ENCODE results near the gene DHX35. TPM values are rescaled to one million over a fixed set of nuclear protein-coding genes. Genes with fewer than 3 reads are reported as not detected.

The DHX35 gene
- total RNA-seq, 1 experiment from 2014 or later: 12.1 TPM

- ChIA-PET POLR2A (ENCODE audit: unreplicated experiment) (no interaction called here), CTCF (no interaction called here)
- H3F3A ChIP-seq (ENCODE audit: insufficient read depth, low read depth): no peaks in the 10 kb centered on the region
- H3K36me3 ChIP-seq (ENCODE audit: low read depth): no peaks in the 10 kb centered on the region; the same call in 1 of the 2 replicates
- H4K20me1 ChIP-seq (ENCODE audit: insufficient read depth): peaks cover 20% of the 10 kb centered on the region; the same call in 1 of the 2 replicates
- TF ChIP-seq, protein P1, sequence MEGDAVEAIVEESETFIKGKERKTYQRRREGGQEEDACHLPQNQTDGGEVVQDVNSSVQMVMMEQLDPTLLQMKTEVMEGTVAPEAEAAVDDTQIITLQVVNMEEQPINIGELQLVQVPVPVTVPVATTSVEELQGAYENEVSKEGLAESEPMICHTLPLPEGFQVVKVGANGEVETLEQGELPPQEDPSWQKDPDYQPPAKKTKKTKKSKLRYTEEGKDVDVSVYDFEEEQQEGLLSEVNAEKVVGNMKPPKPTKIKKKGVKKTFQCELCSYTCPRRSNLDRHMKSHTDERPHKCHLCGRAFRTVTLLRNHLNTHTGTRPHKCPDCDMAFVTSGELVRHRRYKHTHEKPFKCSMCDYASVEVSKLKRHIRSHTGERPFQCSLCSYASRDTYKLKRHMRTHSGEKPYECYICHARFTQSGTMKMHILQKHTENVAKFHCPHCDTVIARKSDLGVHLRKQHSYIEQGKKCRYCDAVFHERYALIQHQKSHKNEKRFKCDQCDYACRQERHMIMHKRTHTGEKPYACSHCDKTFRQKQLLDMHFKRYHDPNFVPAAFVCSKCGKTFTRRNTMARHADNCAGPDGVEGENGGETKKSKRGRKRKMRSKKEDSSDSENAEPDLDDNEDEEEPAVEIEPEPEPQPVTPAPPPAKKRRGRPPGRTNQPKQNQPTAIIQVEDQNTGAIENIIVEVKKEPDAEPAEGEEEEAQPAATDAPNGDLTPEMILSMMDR (conservative IDR thresholded peaks at IDR 0.05): peak; percentile 55; the same call in 1 of the 2 replicates
- no peak for TF ChIP-seq EZH2 (IDR thresholded peaks at IDR 0.05; ENCODE audit: low read depth)
- no peak overlapping the region for H3K4me3 ChIP-seq
- peaks cover 100% of the 10 kb centered on the region for H3K79me2 ChIP-seq (ENCODE audit: low read depth)
- H3K9me3 ChIP-seq (ENCODE audit: insufficient read depth, low read depth): no peaks in the 10 kb centered on the region
- peak in 1 of 2 experiments; percentile 44 for DNase-seq
- peaks cover under 1% of the 10 kb centered on the region; the same call in 1 of the 2 replicates for H3K4me1 ChIP-seq (replicated peaks; ENCODE audit: insufficient read depth)
- no peaks in the 10 kb centered on the region for H3K27me3 ChIP-seq (ENCODE audit: insufficient read depth, low read depth)
- H3K4me2 ChIP-seq: no peak overlapping the region
- intact Hi-C loops (cut with micrococcal nuclease; ENCODE audit: unreplicated experiment): no loop called here
- no peak overlapping the region for H3K27ac ChIP-seq
- H3K9me2 ChIP-seq (ENCODE audit: insufficient read depth): no peaks in the 10 kb centered on the region
- no peak overlapping the region for H2AFZ ChIP-seq
- BruUV-seq (replicated peaks): no TSS peak
Observed at GRCh38 chr20:38935285-38935684, 26.9 kb upstream of the DHX35 start.

DNA sequence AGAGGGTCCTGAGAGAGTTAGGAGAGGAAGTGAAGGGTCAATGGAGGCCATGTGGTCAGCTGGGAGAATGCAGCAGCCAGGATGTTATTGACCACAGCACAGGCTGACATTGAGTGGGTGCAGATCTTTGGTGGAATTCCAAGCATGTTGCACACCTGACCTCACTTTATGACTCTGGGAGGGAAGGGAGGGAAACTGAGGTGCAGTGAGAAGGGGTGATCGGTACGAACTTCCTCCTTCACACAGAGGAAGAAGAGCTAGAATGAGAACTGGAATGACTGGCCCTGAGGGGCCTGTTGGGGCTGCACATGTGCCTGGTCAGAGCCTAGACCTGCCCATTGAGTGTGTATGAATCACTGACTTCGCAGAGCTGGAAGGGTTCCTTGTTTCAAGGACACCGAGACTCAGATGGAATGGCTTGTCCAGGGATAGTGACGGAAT, 26.2 kb upstream of the DHX35 start:
- H3K9me3 ChIP-seq (ENCODE audit: insufficient read depth, low read depth): no peaks in the 10 kb centered on the region
- DNase-seq: no peak
- ChIA-PET POLR2A (ENCODE audit: unreplicated experiment) (no interaction called here), CTCF (interaction anchor here (0.6 kb wide), 1 partner anchor 185 kb away, joined by 4 read pairs; no protein-coding TSS in a partner anchor)
- H3K4me2 ChIP-seq: no peak overlapping the region
- H4K20me1 ChIP-seq (ENCODE audit: insufficient read depth): peaks cover 18% of the 10 kb centered on the region; the same call in 1 of the 2 replicates
- no TSS peak for BruUV-seq (replicated peaks)
- H3K36me3 ChIP-seq (ENCODE audit: low read depth): no peaks in the 10 kb centered on the region; the same call in 1 of the 2 replicates
- no peaks in the 10 kb centered on the region for H3F3A ChIP-seq (ENCODE audit: insufficient read depth, low read depth)
- TF ChIP-seq, protein P1 (conservative IDR thresholded peaks at IDR 0.05): no peak
- TF ChIP-seq EZH2 (IDR thresholded peaks at IDR 0.05; ENCODE audit: low read depth): no peak
- no peak overlapping the region for H2AFZ ChIP-seq
- H3K9me2 ChIP-seq (ENCODE audit: insufficient read depth): no peaks in the 10 kb centered on the region
- H3K79me2 ChIP-seq (ENCODE audit: low read depth): peaks cover 100% of the 10 kb centered on the region
- no peaks in the 10 kb centered on the region for H3K4me1 ChIP-seq (replicated peaks; ENCODE audit: insufficient read depth)
- no peak overlapping the region for H3K4me3 ChIP-seq
- no peak overlapping the region for H3K27ac ChIP-seq
- intact Hi-C loops (cut with micrococcal nuclease; ENCODE audit: unreplicated experiment): no loop called here
- no peaks in the 10 kb centered on the region for H3K27me3 ChIP-seq (ENCODE audit: insufficient read depth, low read depth)

- H3K27ac ChIP-seq: no peak overlapping the region
- peaks cover 3% of the 10 kb centered on the region; the same call in 1 of the 2 replicates for H3K36me3 ChIP-seq (ENCODE audit: low read depth)
- H3K27me3 ChIP-seq (ENCODE audit: insufficient read depth, low read depth): no peaks in the 10 kb centered on the region
- H3K9me2 ChIP-seq (ENCODE audit: insufficient read depth): no peaks in the 10 kb centered on the region
- H3K4me3 ChIP-seq: no peak overlapping the region
- intact Hi-C loops (cut with micrococcal nuclease; ENCODE audit: unreplicated experiment): no loop called here
- no peak overlapping the region for H2AFZ ChIP-seq
- 0 out of 2 replicates have a peak, but pooled peaks cover 1% of the 10 kb centered on the region for H3F3A ChIP-seq (ENCODE audit: insufficient read depth, low read depth)
- CTCF ChIA-PET: no interaction called here
- H3K79me2 ChIP-seq (ENCODE audit: low read depth): peaks cover 100% of the 10 kb centered on the region
- no peaks in the 10 kb centered on the region for H3K4me1 ChIP-seq (replicated peaks; ENCODE audit: insufficient read depth)
- no peak for DNase-seq
- BruUV-seq (replicated peaks): no TSS peak
- TF ChIP-seq, protein P1 (conservative IDR thresholded peaks at IDR 0.05): no peak
- TF ChIP-seq EZH2 (IDR thresholded peaks at IDR 0.05; ENCODE audit: low read depth): no peak
- POLR2A ChIA-PET (ENCODE audit: unreplicated experiment): no interaction called here
- H4K20me1 ChIP-seq (ENCODE audit: insufficient read depth): peaks cover 15% of the 10 kb centered on the region; the same call in 1 of the 2 replicates
- no peaks in the 10 kb centered on the region for H3K9me3 ChIP-seq (ENCODE audit: insufficient read depth, low read depth)
- H3K4me2 ChIP-seq: no peak overlapping the region
Observed at GRCh38 chr20:38937000-38937399, 25.1 kb upstream of the DHX35 start.
